ENCODE results near the gene TGM4.

Gene TGM4

GRCh38 chr3:44926172-44926571 is 51.8 kb downstream of the TGM4 start:
- no peak for TF ChIP-seq BACH2 (CRISPR knock-in tag; IDR thresholded peaks at IDR 0.05; ENCODE audit: borderline replicate concordance)
- no peak for TF ChIP-seq TCF4 (CRISPR knock-in tag; IDR thresholded peaks at IDR 0.05; ENCODE audit: borderline replicate concordance)
- no peak for TF ChIP-seq ZC3H10 (CRISPR knock-in tag; IDR thresholded peaks at IDR 0.05)
- TF ChIP-seq ZFP3 (CRISPR knock-in tag; IDR thresholded peaks at IDR 0.05) = no peak
- no peak for TF ChIP-seq TOX (CRISPR knock-in tag; IDR thresholded peaks at IDR 0.05; ENCODE audit: borderline replicate concordance)
- no peak for TF ChIP-seq ZFP30 (CRISPR knock-in tag; IDR thresholded peaks at IDR 0.05)
- no peak for ATAC-seq

GRCh38 chr3:44926921-44927320 is 52.5 kb downstream of the TGM4 start:
- no peak for TF ChIP-seq CREB5 (CRISPR knock-in tag; IDR thresholded peaks at IDR 0.05; ENCODE audit: low read depth)
- no peak for TF ChIP-seq OSR1 (CRISPR knock-in tag; IDR thresholded peaks at IDR 0.05)
- TF ChIP-seq TSHZ2 (CRISPR knock-in tag; IDR thresholded peaks at IDR 0.05) = no peak
- TF ChIP-seq ESRRG (CRISPR knock-in tag; IDR thresholded peaks at IDR 0.05) = no peak
- TF ChIP-seq ZNF8 (CRISPR knock-in tag; IDR thresholded peaks at IDR 0.05) = no peak
- TF ChIP-seq ZFP3 (CRISPR knock-in tag; IDR thresholded peaks at IDR 0.05) = no peak
- TF ChIP-seq GLIS3 (CRISPR knock-in tag; IDR thresholded peaks at IDR 0.05) = no peak
- TF ChIP-seq ZC3H10 (CRISPR knock-in tag; IDR thresholded peaks at IDR 0.05) = no peak
- no peak for TF ChIP-seq SNAI2 (CRISPR knock-in tag; IDR thresholded peaks at IDR 0.05)
- no peak for TF ChIP-seq TOX (CRISPR knock-in tag; IDR thresholded peaks at IDR 0.05; ENCODE audit: borderline replicate concordance)
- no peak for TF ChIP-seq ZNF565 (CRISPR knock-in tag; conservative IDR thresholded peaks at IDR 0.05; ENCODE audit: low read depth)
- ATAC-seq = no peak

- no peak for ATAC-seq
Measured at GRCh38 chr3:44927371-44927770, 53.0 kb downstream of the TGM4 start.

More at GRCh38 chr3:44927371-44927770, 53.0 kb downstream of the TGM4 start:
- TF ChIP-seq ZNF565 (CRISPR knock-in tag; conservative IDR thresholded peaks at IDR 0.05; ENCODE audit: low read depth) (no peak), PPARA (CRISPR knock-in tag; IDR thresholded peaks at IDR 0.05; ENCODE audit: borderline replicate concordance) (no peak), TSHZ2 (CRISPR knock-in tag; IDR thresholded peaks at IDR 0.05) (no peak), RARB (CRISPR knock-in tag; IDR thresholded peaks at IDR 0.05) (no peak), CSDC2 (CRISPR knock-in tag; IDR thresholded peaks at IDR 0.05) (no peak), CREB5 (CRISPR knock-in tag; IDR thresholded peaks at IDR 0.05; ENCODE audit: low read depth) (no peak), ISL1 (CRISPR knock-in tag; IDR thresholded peaks at IDR 0.05) (no peak), PATZ1 (CRISPR knock-in tag; IDR thresholded peaks at IDR 0.05; ENCODE audit: borderline replicate concordance) (no peak), ARNTL (CRISPR knock-in tag; IDR thresholded peaks at IDR 0.05; ENCODE audit: borderline replicate concordance, low read depth) (no peak), CSRNP3 (CRISPR knock-in tag; IDR thresholded peaks at IDR 0.05) (no peak), BACH2 (CRISPR knock-in tag; IDR thresholded peaks at IDR 0.05; ENCODE audit: borderline replicate concordance) (no peak), ZNF70 (CRISPR knock-in tag; IDR thresholded peaks at IDR 0.05) (no peak), ZFP3 (CRISPR knock-in tag; IDR thresholded peaks at IDR 0.05) (no peak)

Data from SK-N-SH treated with all-trans-retinoic acid at 6 μM for 48 hours (cell line).